ENCODE data around the gene TNPO3.

The TNPO3 gene

GRCh38 chr7:128985660-128986059, 69.3 kb downstream of the TNPO3 start:
- Histone ChIP-seq H3K27me3 (ENCODE audit: low read depth, low read length) (no peaks in the 10 kb centered on the region), H3K4me1 (ENCODE audit: low read length) (no peaks in the 10 kb centered on the region), H3K9me3 (ENCODE audit: insufficient read depth, low read length) (no peaks in the 10 kb centered on the region), H3K4me2 (ENCODE audit: low read length) (no peak overlapping the region), H3K36me3 (replicated peaks; ENCODE audit: low read depth, low read length) (peaks cover 75% of the 10 kb centered on the region), H2AFZ (ENCODE audit: low read depth, low read length) (no peak overlapping the region), H3K79me2 (ENCODE audit: low read length) (no peaks in the 10 kb centered on the region), H3K4me3 (ENCODE audit: low read length) (no peak overlapping the region), H3K27ac (ENCODE audit: low read length) (no peak overlapping the region), H4K20me1 (ENCODE audit: insufficient read depth, low read length) (no peaks in the 10 kb centered on the region), H3K9ac (ENCODE audit: low read length) (no peak overlapping the region)
- TF ChIP-seq EZH2phosphoT487 (IDR thresholded peaks at IDR 0.05; ENCODE audit: low read depth) (no peak), CTCF (IDR thresholded peaks at IDR 0.05; ENCODE audit: low read depth, low read length) (no peak)

GRCh38 chr7:128982105-128982504, 72.8 kb downstream of the TNPO3 start:
- no peaks in the 10 kb centered on the region for H3K27me3 ChIP-seq (ENCODE audit: low read depth, low read length)
- no peak overlapping the region for H2AFZ ChIP-seq (ENCODE audit: low read depth, low read length)
- no peak overlapping the region for H3K9ac ChIP-seq (ENCODE audit: low read length)
- H3K79me2 ChIP-seq (ENCODE audit: low read length): no peaks in the 10 kb centered on the region
- no peak overlapping the region for H3K4me2 ChIP-seq (ENCODE audit: low read length)
- H3K36me3 ChIP-seq (replicated peaks; ENCODE audit: low read depth, low read length): peaks cover 72% of the 10 kb centered on the region
- no peaks in the 10 kb centered on the region for H3K9me3 ChIP-seq (ENCODE audit: insufficient read depth, low read length)
- H3K27ac ChIP-seq (ENCODE audit: low read length): no peak overlapping the region
- H4K20me1 ChIP-seq (ENCODE audit: insufficient read depth, low read length): no peaks in the 10 kb centered on the region
- H3K4me1 ChIP-seq (ENCODE audit: low read length): no peaks in the 10 kb centered on the region
- H3K4me3 ChIP-seq (ENCODE audit: low read length): no peak overlapping the region
- no peak for TF ChIP-seq EZH2phosphoT487 (IDR thresholded peaks at IDR 0.05; ENCODE audit: low read depth)
- no peak for TF ChIP-seq CTCF (IDR thresholded peaks at IDR 0.05; ENCODE audit: low read depth, low read length)

- H3K27me3 ChIP-seq (ENCODE audit: low read depth, low read length): no peaks in the 10 kb centered on the region
Measured at GRCh38 chr7:128974241-128974934, 80.5 kb downstream of the TNPO3 start.

GRCh38 chr7:128968624-128969023, 86.3 kb downstream of the TNPO3 start:
- Histone ChIP-seq H3K27me3 (ENCODE audit: low read depth, low read length) (no peaks in the 10 kb centered on the region), H3K79me2 (ENCODE audit: low read length) (no peaks in the 10 kb centered on the region), H3K9ac (ENCODE audit: low read length) (no peak overlapping the region), H3K9me3 (ENCODE audit: insufficient read depth, low read length) (no peaks in the 10 kb centered on the region), H3K4me1 (ENCODE audit: low read length) (peaks cover 6% of the 10 kb centered on the region), H2AFZ (ENCODE audit: low read depth, low read length) (no peak overlapping the region), H3K4me2 (ENCODE audit: low read length) (no peak overlapping the region), H3K36me3 (replicated peaks; ENCODE audit: low read depth, low read length) (peaks cover 52% of the 10 kb centered on the region), H4K20me1 (ENCODE audit: insufficient read depth, low read length) (no peaks in the 10 kb centered on the region), H3K27ac (ENCODE audit: low read length) (no peak overlapping the region), H3K4me3 (ENCODE audit: low read length) (no peak overlapping the region)
- no peak for TF ChIP-seq EZH2phosphoT487 (IDR thresholded peaks at IDR 0.05; ENCODE audit: low read depth)
- TF ChIP-seq CTCF (IDR thresholded peaks at IDR 0.05; ENCODE audit: low read depth, low read length): no peak

More at GRCh38 chr7:128974241-128974934, 80.5 kb downstream of the TNPO3 start:
- Histone ChIP-seq H3K36me3 (replicated peaks; ENCODE audit: low read depth, low read length) (peaks cover 58% of the 10 kb centered on the region), H3K9ac (ENCODE audit: low read length) (no peak overlapping the region), H3K4me2 (ENCODE audit: low read length) (no peak overlapping the region), H3K79me2 (ENCODE audit: low read length) (no peaks in the 10 kb centered on the region), H3K4me1 (ENCODE audit: low read length) (no peaks in the 10 kb centered on the region), H3K9me3 (ENCODE audit: insufficient read depth, low read length) (no peaks in the 10 kb centered on the region), H4K20me1 (ENCODE audit: insufficient read depth, low read length) (no peaks in the 10 kb centered on the region), H2AFZ (ENCODE audit: low read depth, low read length) (no peak overlapping the region), H3K27ac (ENCODE audit: low read length) (no peak overlapping the region), H3K4me3 (ENCODE audit: low read length) (no peak overlapping the region)
- TF ChIP-seq CTCF (IDR thresholded peaks at IDR 0.05; ENCODE audit: low read depth, low read length) (no peak), EZH2phosphoT487 (IDR thresholded peaks at IDR 0.05; ENCODE audit: low read depth) (no peak)

Data from OCI-LY3 (cell line).